SK-N-SH (cell line): ENCODE results near the gene TRAPPC3. TPM values are rescaled to one million over a fixed set of nuclear protein-coding genes. Genes with fewer than 3 reads are reported as not detected.

ENCODE experiments used
- CTCF ChIA-PET: fragments of 300-600, 350-600 bp; formaldehyde crosslinking; extraction: SDS; loops from one replicate; lab custom pipeline; 2021; lab: Yijun Ruan, JAX
- POLR2A ChIA-PET: fragments of 350-600 bp; sonication (Branson Sonifier 250); formaldehyde crosslinking; extraction: SDS; loops from one replicate; lab custom pipeline; 2020; ENCODE audit warnings: antibody characterized with exemption, inconsistent platforms; lab: Yijun Ruan, JAX
- DNase-seq: peaks from one replicate; pipeline ENCODE4 v3.0.0; 2012
- H2AFZ ChIP-seq: fragments of 200-600 bp; sonication (generic); 2 replicates; pipeline ENCODE4 v1.8.1; 2016; ENCODE audit warnings: antibody characterized with exemption, mild to moderate bottlenecking, low read depth
- H3F3A ChIP-seq: fragments of 200-600 bp; sonication (generic); replicated peaks from 2 replicates; pipeline ENCODE3; 2016; ENCODE audit warnings: antibody characterized with exemption, mild to moderate bottlenecking; ENCODE audit not compliant: insufficient read depth
- H3K27ac ChIP-seq, 2 experiments: fragments of 200-500 bp in 1 of 2; fragments of 200-600 bp in 1 of 2; sonication (Bioruptor generic) in 1 of 2; sonication (generic), shearing (Covaris generic) in 1 of 2; 2 replicates each; pipeline versions ENCODE4 v1.5.1 to v1.6.1; 2014 to 2016; ENCODE audit warnings: low read depth in 2 of 2, inconsistent platforms in 1 of 2, low read length in 1 of 2, mild to moderate bottlenecking in 1 of 2, mixed read lengths in 1 of 2
- H3K27me3 ChIP-seq: fragments of 200-600 bp; sonication (generic), shearing (Covaris generic); 2 replicates; pipeline ENCODE4 v1.6.1; 2016; ENCODE audit warnings: mixed run types; ENCODE audit not compliant: insufficient read depth
- H3K36me3 ChIP-seq, 2 experiments: fragments of 200-500 bp in 1 of 2; fragments of 200-600 bp in 1 of 2; sonication (Bioruptor generic) in 1 of 2; sonication (generic) in 1 of 2; replicated peaks in 1 of 2; 2 replicates each; pipeline versions ENCODE3 to v1.5.1; 2014 to 2016; ENCODE audit warnings: low read length in 1 of 2, mild to moderate bottlenecking in 1 of 2; ENCODE audit not compliant: insufficient read depth in 2 of 2, control insufficient read depth in 1 of 2
- H3K4me1 ChIP-seq, 2 experiments: fragments of 200-500 bp in 1 of 2; fragments of 200-600 bp in 1 of 2; sonication (Bioruptor generic) in 1 of 2; sonication (generic), shearing (Covaris generic) in 1 of 2; 2 replicates each; pipeline versions ENCODE4 v1.5.1 to v1.6.1; 2014 to 2016; ENCODE audit warnings: low read depth in 1 of 2, low read length in 1 of 2, mixed run types in 1 of 2; ENCODE audit not compliant: insufficient read depth in 2 of 2, control insufficient read depth in 1 of 2
- H3K4me2 ChIP-seq: fragments of 200-600 bp; sonication (generic), shearing (Covaris generic); 2 replicates; pipeline ENCODE4 v1.6.1; 2017; ENCODE audit warnings: mixed run types
- H3K4me3 ChIP-seq, 2 experiments: fragments of 200-500 bp in 1 of 2; fragments of 200-600 bp in 1 of 2; sonication (Bioruptor generic) in 1 of 2; sonication (generic), shearing (Covaris generic) in 1 of 2; 2 replicates each; pipeline versions ENCODE4 v1.5.1 to v1.8.1; 2014 to 2016; ENCODE audit warnings: low read depth in 2 of 2, inconsistent platforms in 1 of 2, low read length in 1 of 2, mild to moderate bottlenecking in 1 of 2, mixed read lengths in 1 of 2, moderate library complexity in 1 of 2
- H3K79me2 ChIP-seq: fragments of 200-600 bp; sonication (generic); 2 replicates; pipeline ENCODE4 v1.8.1; 2017; ENCODE audit warnings: mild to moderate bottlenecking; ENCODE audit not compliant: insufficient read depth
- H3K9ac ChIP-seq: fragments of 200-600 bp; sonication (generic); 2 replicates; pipeline ENCODE4 v1.6.1; 2017; ENCODE audit warnings: mixed run types
- H3K9me2 ChIP-seq: fragments of 200-600 bp; sonication (generic); 2 replicates; pipeline ENCODE4 v1.6.1; 2017; ENCODE audit warnings: mixed run types
- H3K9me3 ChIP-seq: fragments of 200-600 bp; sonication (generic); 2 replicates; pipeline ENCODE4 v1.6.1; 2017; ENCODE audit warnings: mixed run types, mild to moderate bottlenecking, moderate library complexity
- H4K20me1 ChIP-seq: fragments of 200-600 bp; sonication (generic); 2 replicates; pipeline ENCODE4 v1.6.1; 2017; ENCODE audit warnings: mild to moderate bottlenecking, mixed run types; ENCODE audit not compliant: insufficient read depth
- CHD2 ChIP-seq: fragments of 150-350 bp; IDR thresholded peaks from 2 replicates; pipeline ENCODE4 v1.6.1; 2018; ENCODE audit warnings: low read length; ENCODE audit not compliant: partially characterized antibody
- ELF1 ChIP-seq: IDR thresholded peaks from 2 replicates; pipeline ENCODE4 v1.4.0; 2012
- FOSL2 ChIP-seq: IDR thresholded peaks from 2 replicates; pipeline ENCODE4 v1.4.0; 2012; ENCODE audit warnings: low read depth, mild to moderate bottlenecking, moderate library complexity, borderline replicate concordance
- FOXJ3 ChIP-seq: sonication (generic); formaldehyde crosslinking; IDR thresholded peaks from 2 replicates; pipeline ENCODE4 v1.5.1; 2020; ENCODE audit warnings: mild to moderate bottlenecking, missing genetic modification reagents
- FOXM1 ChIP-seq: IDR thresholded peaks from 2 replicates; pipeline ENCODE4 v1.4.0; 2012; ENCODE audit warnings: low read depth, mild to moderate bottlenecking
- GABPA ChIP-seq: IDR thresholded peaks from 2 replicates; pipeline ENCODE4 v1.4.0; 2012; ENCODE audit warnings: low read depth, mild to moderate bottlenecking
- IRF3 ChIP-seq: fragments of 150-350 bp; IDR thresholded peaks from 2 replicates; pipeline ENCODE4 v1.6.1; 2016; ENCODE audit warnings: mild to moderate bottlenecking, low read depth, low read length
- MAX ChIP-seq: IDR thresholded peaks from 2 replicates; pipeline ENCODE4 v1.4.0; 2012; ENCODE audit warnings: low read depth
- MEF2A ChIP-seq: IDR thresholded peaks from 2 replicates; pipeline ENCODE4 v1.4.0; 2012; ENCODE audit warnings: low read depth, borderline replicate concordance
- NFIC ChIP-seq: IDR thresholded peaks from 2 replicates; pipeline ENCODE4 v1.4.0; 2012; ENCODE audit warnings: borderline replicate concordance
- NRF1 ChIP-seq: IDR thresholded peaks from 2 replicates; pipeline ENCODE4 v1.6.1; 2012; ENCODE audit warnings: low read depth, mild to moderate bottlenecking, low read length
- POLR2AphosphoS5 ChIP-seq: IDR thresholded peaks from 2 replicates; pipeline ENCODE4 v1.6.1; 2012; ENCODE audit warnings: low read depth, low read length
- RCOR1 ChIP-seq: fragments of 150-350 bp; IDR thresholded peaks from 2 replicates; pipeline ENCODE4 v1.6.1; 2017; ENCODE audit warnings: antibody characterized with exemption, low read length
- RFX5 ChIP-seq: IDR thresholded peaks from 2 replicates; pipeline ENCODE4 v1.6.1; 2012; ENCODE audit warnings: mild to moderate bottlenecking, improper control_type of control experiment, low read length
- RXRA ChIP-seq: IDR thresholded peaks from 2 replicates; pipeline ENCODE4 v1.4.0; 2012; ENCODE audit warnings: low read depth, mild to moderate bottlenecking, borderline replicate concordance
- SMC3 ChIP-seq: IDR thresholded peaks from 2 replicates; pipeline ENCODE4 v1.6.1; 2012; ENCODE audit warnings: low read depth, low read length, improper control_type of control experiment
- TAF1 ChIP-seq: IDR thresholded peaks from 2 replicates; pipeline ENCODE4 v1.6.1; 2012; ENCODE audit warnings: low read depth, mild to moderate bottlenecking, low read length, moderate library complexity, borderline replicate concordance
- TCF12 ChIP-seq: IDR thresholded peaks from 2 replicates; pipeline ENCODE4 v1.4.0; 2012
- TEAD4 ChIP-seq: IDR thresholded peaks from 2 replicates; pipeline ENCODE4 v1.4.0; 2012; ENCODE audit warnings: mild to moderate bottlenecking, borderline replicate concordance; ENCODE audit not compliant: insufficient read depth
- WGBS: methylation state at CpG from one replicate; pipeline ENCODE4 v1.1.6; 2017; ENCODE audit warnings: low lambda C conversion rate; 5-methylcytosine and 5-hydroxymethylcytosine counted together
- polyA plus RNA-seq, 3 experiments: library from polyadenylated mRNA; depleted of rRNA; stranded (reverse); fragments of >200 nt; gene quantifications; 2 replicates each; pipeline ENCODE4 v1.2.3, GENCODE V29; 2012
- TF ChIP-seq, protein P1 (sequence below): IDR thresholded peaks from 2 replicates; pipeline ENCODE4 v1.6.1; 2012; ENCODE audit warnings: mild to moderate bottlenecking, low read depth, low read length, moderate library complexity
- TF ChIP-seq, protein P2 (sequence below): IDR thresholded peaks from 2 replicates; pipeline ENCODE4 v1.4.0; 2012; ENCODE audit warnings: low read depth, borderline replicate concordance

The TRAPPC3 gene
- polyA plus RNA-seq, 1 of the 3 experiments (the other 2 are of a cell fraction) = 149 TPM

DNA sequence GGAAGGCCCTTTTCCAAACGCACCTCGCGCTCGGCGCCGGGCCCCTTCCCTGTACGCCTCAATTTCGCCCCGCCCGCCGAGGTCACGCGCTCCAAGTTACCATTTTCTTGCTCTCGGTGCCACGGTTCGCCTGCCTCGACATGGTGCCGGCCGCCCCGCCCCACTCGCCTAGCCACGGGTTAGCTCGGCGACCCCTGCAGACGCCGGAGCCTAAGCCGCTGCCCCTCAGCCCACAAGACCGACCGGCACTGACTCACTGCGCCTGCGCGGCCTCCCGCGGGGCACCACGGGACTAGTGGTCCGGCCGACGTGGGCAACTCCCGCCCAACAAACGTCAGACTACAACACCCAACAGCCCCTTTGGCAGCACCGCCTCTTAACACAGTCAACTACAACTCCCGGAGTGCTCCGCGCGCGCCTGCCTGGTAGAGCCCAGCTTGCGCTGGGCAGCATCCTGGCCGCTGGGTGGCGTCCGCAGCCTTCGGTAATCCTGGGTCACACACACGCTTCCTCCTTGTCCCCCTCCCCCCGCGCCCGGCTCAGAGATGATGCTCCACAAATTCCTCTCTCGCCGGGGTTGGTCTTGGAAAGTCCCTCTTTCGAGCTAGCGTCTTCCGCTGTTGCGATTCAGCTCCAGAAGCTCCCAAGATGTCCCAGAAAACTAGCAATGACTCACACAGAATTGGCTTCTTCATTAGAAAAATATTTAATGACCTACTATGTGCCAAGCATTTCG is at the start of gene TRAPPC3 (continued):
- TF ChIP-seq, protein P1, sequence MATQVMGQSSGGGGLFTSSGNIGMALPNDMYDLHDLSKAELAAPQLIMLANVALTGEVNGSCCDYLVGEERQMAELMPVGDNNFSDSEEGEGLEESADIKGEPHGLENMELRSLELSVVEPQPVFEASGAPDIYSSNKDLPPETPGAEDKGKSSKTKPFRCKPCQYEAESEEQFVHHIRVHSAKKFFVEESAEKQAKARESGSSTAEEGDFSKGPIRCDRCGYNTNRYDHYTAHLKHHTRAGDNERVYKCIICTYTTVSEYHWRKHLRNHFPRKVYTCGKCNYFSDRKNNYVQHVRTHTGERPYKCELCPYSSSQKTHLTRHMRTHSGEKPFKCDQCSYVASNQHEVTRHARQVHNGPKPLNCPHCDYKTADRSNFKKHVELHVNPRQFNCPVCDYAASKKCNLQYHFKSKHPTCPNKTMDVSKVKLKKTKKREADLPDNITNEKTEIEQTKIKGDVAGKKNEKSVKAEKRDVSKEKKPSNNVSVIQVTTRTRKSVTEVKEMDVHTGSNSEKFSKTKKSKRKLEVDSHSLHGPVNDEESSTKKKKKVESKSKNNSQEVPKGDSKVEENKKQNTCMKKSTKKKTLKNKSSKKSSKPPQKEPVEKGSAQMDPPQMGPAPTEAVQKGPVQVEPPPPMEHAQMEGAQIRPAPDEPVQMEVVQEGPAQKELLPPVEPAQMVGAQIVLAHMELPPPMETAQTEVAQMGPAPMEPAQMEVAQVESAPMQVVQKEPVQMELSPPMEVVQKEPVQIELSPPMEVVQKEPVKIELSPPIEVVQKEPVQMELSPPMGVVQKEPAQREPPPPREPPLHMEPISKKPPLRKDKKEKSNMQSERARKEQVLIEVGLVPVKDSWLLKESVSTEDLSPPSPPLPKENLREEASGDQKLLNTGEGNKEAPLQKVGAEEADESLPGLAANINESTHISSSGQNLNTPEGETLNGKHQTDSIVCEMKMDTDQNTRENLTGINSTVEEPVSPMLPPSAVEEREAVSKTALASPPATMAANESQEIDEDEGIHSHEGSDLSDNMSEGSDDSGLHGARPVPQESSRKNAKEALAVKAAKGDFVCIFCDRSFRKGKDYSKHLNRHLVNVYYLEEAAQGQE = no peak
- TF ChIP-seq NFIC (peak; percentile 60), RFX5 (no peak), GABPA (0 out of 2 replicates have a peak, but pooled peaks have one; percentile 26), RCOR1 (no peak; the same call in 1 of the 2 replicates), FOSL2 (peak; percentile 80), TEAD4 (peak; percentile 56; the same call in 1 of the 2 replicates), ELF1 (peak; percentile 69), MAX (peak; percentile 80), FOXJ3 (CRISPR knock-in tag) (no peak), FOXM1 (no peak), NRF1 (peak; percentile 92)
- TF ChIP-seq, protein P2, sequence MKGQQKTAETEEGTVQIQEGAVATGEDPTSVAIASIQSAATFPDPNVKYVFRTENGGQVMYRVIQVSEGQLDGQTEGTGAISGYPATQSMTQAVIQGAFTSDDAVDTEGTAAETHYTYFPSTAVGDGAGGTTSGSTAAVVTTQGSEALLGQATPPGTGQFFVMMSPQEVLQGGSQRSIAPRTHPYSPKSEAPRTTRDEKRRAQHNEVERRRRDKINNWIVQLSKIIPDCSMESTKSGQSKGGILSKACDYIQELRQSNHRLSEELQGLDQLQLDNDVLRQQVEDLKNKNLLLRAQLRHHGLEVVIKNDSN = peak; percentile 70
- TF ChIP-seq, all 33 proteins: peak for 21

DNA sequence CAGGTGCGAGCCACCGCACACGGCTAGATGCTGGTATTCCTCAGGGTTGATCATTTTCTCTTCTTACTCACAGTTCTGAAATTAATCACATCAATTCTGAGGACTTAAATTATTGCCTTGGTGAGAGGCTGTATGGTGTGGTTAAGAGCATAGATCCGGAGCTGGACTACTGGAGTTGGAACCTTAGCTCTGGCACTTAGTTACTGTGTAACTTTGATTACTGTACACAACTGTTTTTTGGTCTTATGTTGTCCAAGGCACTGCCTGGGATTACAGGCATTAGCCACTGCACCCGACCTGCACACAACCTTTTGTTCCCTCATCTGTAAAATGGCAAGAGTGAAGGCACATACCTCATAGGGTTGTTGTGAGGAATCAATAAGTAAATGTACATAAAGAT is 49.4 kb upstream of the TRAPPC3 start:
- no peak overlapping the region for H3K4me2 ChIP-seq
- ChIA-PET POLR2A (interaction anchor here (0.7 kb wide), 1 partner anchor 13 kb away, joined by 3 read pairs; no protein-coding TSS in a partner anchor), CTCF (interaction anchor here (0.7 to 4.9 kb wide), 3 partner anchors 8 to 49 kb away, joined by 4 to 30 read pairs (median 7); partner anchors contain the start of gene TRAPPC3)
- no peak overlapping the region for H3K4me3 ChIP-seq
- no peaks in the 10 kb centered on the region for H3F3A ChIP-seq
- H4K20me1 ChIP-seq = no peaks in the 10 kb centered on the region
- no peak for DNase-seq
- H3K9me3 ChIP-seq = no peaks in the 10 kb centered on the region
- H3K9me2 ChIP-seq = no peaks in the 10 kb centered on the region
- no peaks in the 10 kb centered on the region for H3K27me3 ChIP-seq
- H2AFZ ChIP-seq = no peak overlapping the region
- no peak overlapping the region for H3K27ac ChIP-seq
- H3K9ac ChIP-seq = no peak overlapping the region
- H3K36me3 ChIP-seq = no peaks in the 10 kb centered on the region
- WGBS = 85% methylated on average over 5 of the region's 5 CpGs
- peaks cover 5% of the 10 kb centered on the region in 2 experiments; a peak in 1 of 4 replicates for H3K4me1 ChIP-seq
- no peaks in the 10 kb centered on the region for H3K79me2 ChIP-seq
- TF ChIP-seq NFIC = no peak
- no peak for TF ChIP-seq RXRA
- TF ChIP-seq RFX5 = no peak
- no peak for TF ChIP-seq TAF1
- no peak for TF ChIP-seq FOXM1
- TF ChIP-seq, protein P1 = no peak
- TF ChIP-seq RCOR1 = no peak
- TF ChIP-seq MEF2A = no peak
- TF ChIP-seq SMC3 = no peak
- no peak for TF ChIP-seq POLR2AphosphoS5
- no peak for TF ChIP-seq FOXJ3 (CRISPR knock-in tag)
- no peak for TF ChIP-seq FOSL2
- TF ChIP-seq CHD2 = no peak
- no peak for TF ChIP-seq TCF12
- TF ChIP-seq IRF3 = no peak
